SU-DHL-6 (cell line): ENCODE data around the gene LMOD1.

Source experiments
- EZH2phosphoT487 ChIP-seq: fragments of 200-600 bp; sonication (generic), shearing (Covaris generic); conservative IDR thresholded peaks from 2 replicates; pipeline ENCODE4 v1.6.1; 2018; ENCODE audit warnings: mild to moderate bottlenecking, antibody characterized with exemption, low read length, moderate library complexity, mixed read lengths
- TF ChIP-seq, protein P1 (sequence below): fragments of 200-600 bp; sonication (generic); IDR thresholded peaks from one replicate; pipeline ENCODE4 v1.5.1; 2017; ENCODE audit warnings: antibody characterized with exemption, mild to moderate bottlenecking, low read length, moderate library complexity; ENCODE audit not compliant: insufficient read depth, poor library complexity, severe bottlenecking

- TF ChIP-seq, protein P1, sequence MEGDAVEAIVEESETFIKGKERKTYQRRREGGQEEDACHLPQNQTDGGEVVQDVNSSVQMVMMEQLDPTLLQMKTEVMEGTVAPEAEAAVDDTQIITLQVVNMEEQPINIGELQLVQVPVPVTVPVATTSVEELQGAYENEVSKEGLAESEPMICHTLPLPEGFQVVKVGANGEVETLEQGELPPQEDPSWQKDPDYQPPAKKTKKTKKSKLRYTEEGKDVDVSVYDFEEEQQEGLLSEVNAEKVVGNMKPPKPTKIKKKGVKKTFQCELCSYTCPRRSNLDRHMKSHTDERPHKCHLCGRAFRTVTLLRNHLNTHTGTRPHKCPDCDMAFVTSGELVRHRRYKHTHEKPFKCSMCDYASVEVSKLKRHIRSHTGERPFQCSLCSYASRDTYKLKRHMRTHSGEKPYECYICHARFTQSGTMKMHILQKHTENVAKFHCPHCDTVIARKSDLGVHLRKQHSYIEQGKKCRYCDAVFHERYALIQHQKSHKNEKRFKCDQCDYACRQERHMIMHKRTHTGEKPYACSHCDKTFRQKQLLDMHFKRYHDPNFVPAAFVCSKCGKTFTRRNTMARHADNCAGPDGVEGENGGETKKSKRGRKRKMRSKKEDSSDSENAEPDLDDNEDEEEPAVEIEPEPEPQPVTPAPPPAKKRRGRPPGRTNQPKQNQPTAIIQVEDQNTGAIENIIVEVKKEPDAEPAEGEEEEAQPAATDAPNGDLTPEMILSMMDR = no peak
- no peak for TF ChIP-seq EZH2phosphoT487
Observed at GRCh38 chr1:201906336-201906735, 40.0 kb downstream of the LMOD1 start.
